Panc1 (cell line): ENCODE results near the gene ADD1.

Experiments
- POLR2AphosphoS5 ChIP-seq: IDR thresholded peaks from 2 replicates; pipeline ENCODE4 v1.6.1; 2012; ENCODE audit warnings: mild to moderate bottlenecking, low read depth, low read length, moderate library complexity
- REST ChIP-seq, 2 experiments: IDR thresholded peaks; 2 replicates each; pipeline ENCODE4 v1.6.1; 2011 to 2012; ENCODE audit warnings: low read depth in 2 of 2, control low read depth in 1 of 2, low read length in 1 of 2, mild to moderate bottlenecking in 1 of 2, moderate library complexity in 1 of 2; ENCODE audit not compliant: insufficient read depth in 1 of 2
- SIN3A ChIP-seq: IDR thresholded peaks from 2 replicates; pipeline ENCODE4 v1.6.1; 2012; ENCODE audit warnings: low read depth, mild to moderate bottlenecking, low read length, moderate library complexity, borderline replicate concordance; ENCODE audit not compliant: insufficient read depth
- TCF7L2 ChIP-seq: IDR thresholded peaks from 2 replicates; pipeline ENCODE4 v1.6.1; 2011; ENCODE audit warnings: mild to moderate bottlenecking, low read depth, low read length, inconsistent platforms
- TF ChIP-seq, protein P1 (sequence below): fragments of 450-650 bp; IDR thresholded peaks from 2 replicates; pipeline ENCODE4 v1.5.1; 2017; ENCODE audit warnings: mild to moderate bottlenecking

DNA sequence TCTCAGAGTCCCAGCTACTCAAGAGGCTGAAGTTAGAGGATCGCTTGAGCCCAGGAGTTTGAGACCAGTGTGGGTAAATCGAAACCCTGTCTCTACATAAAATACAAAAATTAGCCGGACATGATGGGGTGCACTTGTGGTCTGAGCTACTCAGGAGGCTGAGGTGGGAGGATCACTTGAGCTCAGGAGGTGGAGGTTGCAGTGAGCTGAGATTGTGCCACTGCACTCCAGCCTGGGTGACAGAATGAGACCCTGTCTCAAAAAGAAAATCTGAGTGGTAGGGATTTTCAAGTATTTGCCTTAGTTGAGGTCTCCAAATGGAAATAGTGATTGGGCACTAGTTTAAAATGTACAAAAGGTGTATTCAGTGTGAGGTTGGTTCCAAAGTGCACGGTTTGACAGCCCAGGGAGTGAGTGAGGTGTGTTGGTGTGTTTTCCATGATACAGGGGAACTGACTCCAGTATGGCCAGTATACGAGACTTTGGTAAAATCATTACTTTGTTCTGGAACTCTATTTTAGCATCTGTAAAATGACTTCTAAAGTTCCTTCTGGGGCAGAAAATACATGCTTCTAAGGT lies 13.8 kb downstream of the ADD1 start:
- no peak for TF ChIP-seq REST (IDR thresholded peaks at IDR 0.05; ENCODE audit: insufficient read depth in 1 of 2, low read depth in 2 of 2, low read length in 1 of 2)
- TF ChIP-seq POLR2AphosphoS5: no peak
- no peak for TF ChIP-seq TCF7L2
- TF ChIP-seq, protein P1, sequence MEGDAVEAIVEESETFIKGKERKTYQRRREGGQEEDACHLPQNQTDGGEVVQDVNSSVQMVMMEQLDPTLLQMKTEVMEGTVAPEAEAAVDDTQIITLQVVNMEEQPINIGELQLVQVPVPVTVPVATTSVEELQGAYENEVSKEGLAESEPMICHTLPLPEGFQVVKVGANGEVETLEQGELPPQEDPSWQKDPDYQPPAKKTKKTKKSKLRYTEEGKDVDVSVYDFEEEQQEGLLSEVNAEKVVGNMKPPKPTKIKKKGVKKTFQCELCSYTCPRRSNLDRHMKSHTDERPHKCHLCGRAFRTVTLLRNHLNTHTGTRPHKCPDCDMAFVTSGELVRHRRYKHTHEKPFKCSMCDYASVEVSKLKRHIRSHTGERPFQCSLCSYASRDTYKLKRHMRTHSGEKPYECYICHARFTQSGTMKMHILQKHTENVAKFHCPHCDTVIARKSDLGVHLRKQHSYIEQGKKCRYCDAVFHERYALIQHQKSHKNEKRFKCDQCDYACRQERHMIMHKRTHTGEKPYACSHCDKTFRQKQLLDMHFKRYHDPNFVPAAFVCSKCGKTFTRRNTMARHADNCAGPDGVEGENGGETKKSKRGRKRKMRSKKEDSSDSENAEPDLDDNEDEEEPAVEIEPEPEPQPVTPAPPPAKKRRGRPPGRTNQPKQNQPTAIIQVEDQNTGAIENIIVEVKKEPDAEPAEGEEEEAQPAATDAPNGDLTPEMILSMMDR: no peak
- no peak for TF ChIP-seq SIN3A
